GM12878 (cell line): ENCODE data around the gene NADSYN1. TPM values are rescaled to one million over a fixed set of nuclear protein-coding genes. Genes with fewer than 3 reads are reported as not detected.

Experiments
- ATAC-seq: fragments of 200-7000 bp; cut with Tn5 transposase; 3 replicates; pipeline ENCODE4 v1.9.1; 2020; ENCODE audit warnings: mild to moderate bottlenecking, moderate library complexity
- BruUV-seq: library from RNA; stranded (reverse); fragments of 400-500 nt; replicated peaks from 2 replicates; lab custom pipeline; 2021; lab: Mats Ljungman, UMichigan
- CTCF ChIA-PET: fragments of 300-600 bp; sonication (Branson Sonifier 250); formaldehyde crosslinking; extraction: SDS; loops from one replicate; lab custom pipeline; 2021; ENCODE audit warnings: inconsistent platforms; lab: Yijun Ruan, JAX
- POLR2A ChIA-PET: fragments of 350-600 bp; formaldehyde crosslinking; extraction: SDS; loops from one replicate; lab custom pipeline; 2021; ENCODE audit warnings: inconsistent platforms; lab: Charles Lee
- RAD21 ChIA-PET: fragments of 300-600 bp; sonication (Branson Sonifier 250); formaldehyde crosslinking; loops from one replicate; lab custom pipeline; 2023; ENCODE audit warnings: antibody characterized with exemption; ENCODE audit not compliant: unreplicated experiment; lab: Charles Lee
- SMC1A ChIA-PET: fragments of 300-600 bp; sonication (Branson Sonifier 250); formaldehyde crosslinking; loops from one replicate; lab custom pipeline; 2023; ENCODE audit not compliant: unreplicated experiment, uncharacterized antibody; lab: Charles Lee
- DNase-seq: peaks from one replicate; pipeline ENCODE4 v3.0.0-alpha.2; 2011; ENCODE audit warnings: low read depth, low spot score
- FAIRE-seq: peaks from 3 replicates; lab custom pipeline; 2011; peaks lifted over from hg19 to GRCh38; lab: Jason Lieb, UNC
- H2AFZ ChIP-seq: 2 replicates; pipeline ENCODE4 v1.6.0; 2011; ENCODE audit warnings: low read depth, low read length, control low read depth; ENCODE audit not compliant: control insufficient read depth
- H3K27ac ChIP-seq: 2 replicates; pipeline ENCODE4 v1.5.1; 2011; ENCODE audit warnings: control low read depth; ENCODE audit not compliant: control insufficient read depth, insufficient read depth
- H3K27me3 ChIP-seq, 2 experiments: replicated peaks in 1 of 2; 2 replicates each; pipeline versions ENCODE4 v1.6.0 to v1.6.1; 2011; ENCODE audit warnings: low read length in 1 of 2; ENCODE audit not compliant: control insufficient read depth in 2 of 2, insufficient read depth in 2 of 2
- H3K36me3 ChIP-seq, 2 experiments: 2 replicates each; pipeline ENCODE4 v1.5.1; 2011; ENCODE audit warnings: low read length in 1 of 2; ENCODE audit not compliant: control insufficient read depth in 2 of 2, insufficient read depth in 2 of 2
- H3K4me1 ChIP-seq: 2 replicates; pipeline ENCODE4 v1.6.1; 2011; ENCODE audit warnings: mild to moderate bottlenecking, low read length, moderate library complexity, mixed read lengths; ENCODE audit not compliant: control insufficient read depth, insufficient read depth
- H3K4me2 ChIP-seq: 2 replicates; pipeline ENCODE4 v1.6.0; 2011; ENCODE audit warnings: control low read depth; ENCODE audit not compliant: control insufficient read depth, insufficient read depth
- H3K4me3 ChIP-seq: fragments of 200-600 bp; sonication (generic); 2 replicates; pipeline ENCODE4 v1.5.1; 2016
- H3K79me2 ChIP-seq: 2 replicates; pipeline ENCODE4 v1.6.0; 2011; ENCODE audit warnings: low read length; ENCODE audit not compliant: control insufficient read depth, insufficient read depth
- H3K9ac ChIP-seq: 2 replicates; pipeline ENCODE4 v1.8.0; 2011; ENCODE audit warnings: low read length, control low read depth, mixed read lengths; ENCODE audit not compliant: control insufficient read depth, insufficient read depth
- H3K9me3 ChIP-seq: replicated peaks from 3 replicates; pipeline ENCODE4 v1.5.1; 2011; ENCODE audit warnings: mild to moderate bottlenecking, low read length; ENCODE audit not compliant: control insufficient read depth, insufficient read depth
- H4K20me1 ChIP-seq: 2 replicates; pipeline ENCODE4 v1.6.0; 2011; ENCODE audit not compliant: control insufficient read depth, insufficient read depth
- BRCA1 ChIP-seq: IDR thresholded peaks from 2 replicates; pipeline ENCODE4 v1.6.1; 2011; ENCODE audit warnings: low read depth, low read length, improper control_type of control experiment
- CEBPB ChIP-seq, 2 experiments: fragments of 150-350 bp in 1 of 2; IDR thresholded peaks; 2 replicates each; pipeline ENCODE4 v1.6.1; 2012 to 2014; ENCODE audit warnings: low read depth in 2 of 2, low read length in 2 of 2, borderline replicate concordance in 1 of 2, inconsistent platforms in 1 of 2
- EGR1 ChIP-seq, 2 experiments: IDR thresholded peaks; 1 replicate in 1 of 2; 2 replicates in 1 of 2; pipeline ENCODE4 v1.6.1; 2011 to 2012; ENCODE audit warnings: low read depth in 2 of 2, low read length in 2 of 2, borderline replicate concordance in 1 of 2, mild to moderate bottlenecking in 1 of 2, moderate library complexity in 1 of 2
- FOXM1 ChIP-seq: IDR thresholded peaks from 2 replicates; pipeline ENCODE4 v1.6.1; 2012; ENCODE audit warnings: low read depth, mild to moderate bottlenecking, inconsistent platforms, low read length, moderate library complexity
- IRF4 ChIP-seq: IDR thresholded peaks from 2 replicates; pipeline ENCODE4 v1.6.1; 2011; ENCODE audit warnings: low read depth, low read length
- PML ChIP-seq: IDR thresholded peaks from 2 replicates; pipeline ENCODE4 v1.6.1; 2012; ENCODE audit warnings: low read length, inconsistent platforms
- RFX5 ChIP-seq: IDR thresholded peaks from 2 replicates; pipeline ENCODE4 v1.6.1; 2011; ENCODE audit warnings: low read depth, low read length, improper control_type of control experiment
- RUNX3 ChIP-seq: IDR thresholded peaks from 2 replicates; pipeline ENCODE4 v1.6.1; 2012; ENCODE audit warnings: low read length, inconsistent platforms
- STAT1 ChIP-seq: fragments of 450-650 bp; conservative IDR thresholded peaks from 2 replicates; pipeline ENCODE4 v1.6.1; 2014; ENCODE audit warnings: antibody characterized with exemption, mild to moderate bottlenecking
- TARDBP ChIP-seq: IDR thresholded peaks from 2 replicates; pipeline ENCODE4 v1.6.1; 2016; ENCODE audit warnings: borderline replicate concordance
- ZBTB11 ChIP-seq: fragments of 450-650 bp; formaldehyde crosslinking; IDR thresholded peaks from 2 replicates; pipeline ENCODE4 v1.5.0; 2022; ENCODE audit warnings: mild to moderate bottlenecking, missing genetic modification characterization
- WGBS: methylation state at CpG from one replicate; pipeline ENCODE4 v1.1.6; 2016; ENCODE audit warnings: low lambda C conversion rate; ENCODE audit not compliant: insufficient replicate concordance, insufficient coverage; ENCODE audit errors: missing lambda C conversion rate; 5-methylcytosine and 5-hydroxymethylcytosine counted together
- in situ Hi-C: fragments of 300-500 bp; cut with MboI; formaldehyde crosslinking; loops from 9 replicates; pipeline ENCODE4 v1.14.3; 2018; ENCODE audit warnings: mixed read lengths
- intact Hi-C: fragments of 100-400 bp; cut with micrococcal nuclease; formaldehyde crosslinking; loops from one replicate; pipeline ENCODE4 v1.14.2; 2022; ENCODE audit not compliant: unreplicated experiment
- polyA plus RNA-seq, 11 experiments: library from polyadenylated mRNA; depleted of rRNA in 4 of 11; unstranded in 6 of 11; stranded (reverse) in 5 of 11; fragments of >200 nt; fragmentation: Nextera tagmentation in 4 of 11; fragmentation: Illumina TruSeq in 1 of 11; extraction: Ambion mirVana in 4 of 11; extraction: Trizol in 1 of 11; gene quantifications; 1 replicate in 1 of 11; 2 replicates in 10 of 11; pipeline versions ENCODE4 v1.2.1 to v1.2.3, GENCODE V29; 2011 to 2016; ENCODE audit warnings: inconsistent platforms in 2 of 11, missing spikeins in 2 of 11, low read depth in 1 of 11
- total RNA-seq, 4 experiments: library from RNA; depleted of rRNA in 3 of 4; stranded (reverse); fragments of >200 nt in 3 of 4; fragmentation: Illumina TruSeq in 1 of 4; extraction: Trizol in 1 of 4; gene quantifications; 2 replicates each; pipeline versions ENCODE4 v1.2.1 to v1.2.3, GENCODE V29; 2013 to 2021
- TF ChIP-seq, protein P1 (sequence below): fragments of 450-650 bp; formaldehyde crosslinking; IDR thresholded peaks from 2 replicates; pipeline ENCODE4 v1.4.0; 2020; ENCODE audit warnings: mild to moderate bottlenecking, moderate library complexity

NADSYN1 gene
- total and polyA plus RNA-seq, 10 of the 15 experiments (the other 5 are each of a cell fraction or from before 2014, with no cell fraction given) = 12.2 to 90.2 (median 69.5) TPM

DNA sequence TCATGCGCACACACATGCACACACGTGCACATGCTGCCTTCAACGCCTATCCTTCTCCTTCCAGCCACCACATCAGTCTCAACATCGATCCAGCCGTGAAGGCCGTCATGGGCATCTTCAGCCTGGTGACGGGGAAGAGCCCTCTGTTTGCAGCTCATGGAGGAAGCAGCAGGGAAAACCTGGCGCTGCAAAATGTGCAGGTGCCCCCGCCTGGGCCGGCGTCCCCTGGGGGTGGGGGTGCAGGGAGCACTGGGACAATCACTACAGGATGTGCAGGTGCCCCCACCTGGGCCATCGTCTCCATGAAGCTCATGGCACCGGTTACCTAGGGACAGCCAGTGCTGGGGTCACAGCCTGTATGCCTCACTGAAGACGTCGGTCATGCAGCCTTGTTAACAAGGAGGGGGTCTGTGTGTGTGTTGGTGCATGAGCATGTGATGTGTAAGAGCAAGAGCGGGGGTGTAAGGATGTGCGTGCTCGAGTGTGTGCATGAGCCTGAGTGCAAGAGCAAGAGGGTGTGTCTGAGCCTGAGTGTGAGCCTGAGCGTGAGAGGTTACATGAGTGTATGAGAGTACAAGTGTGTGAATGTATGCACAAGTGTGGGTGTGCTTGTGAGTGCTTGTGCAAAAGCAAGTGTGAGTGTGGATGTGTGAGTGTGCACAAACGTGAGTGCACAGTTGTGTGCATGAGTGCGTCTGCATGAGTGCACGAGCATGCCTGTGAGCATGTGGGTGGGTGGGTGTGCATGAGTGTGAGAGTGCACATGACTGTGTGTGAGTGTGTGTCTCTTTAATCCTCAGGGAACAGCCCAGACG, 31.5 kb downstream of the NADSYN1 start (continued):
- TF ChIP-seq TARDBP = 0 out of 2 replicates have a peak, but pooled peaks have one; percentile 31
- no peak for TF ChIP-seq EGR1 (IDR thresholded peaks at IDR 0.05; ENCODE audit: borderline replicate concordance in 1 of 2, low read depth in 2 of 2, low read length in 2 of 2)

DNA sequence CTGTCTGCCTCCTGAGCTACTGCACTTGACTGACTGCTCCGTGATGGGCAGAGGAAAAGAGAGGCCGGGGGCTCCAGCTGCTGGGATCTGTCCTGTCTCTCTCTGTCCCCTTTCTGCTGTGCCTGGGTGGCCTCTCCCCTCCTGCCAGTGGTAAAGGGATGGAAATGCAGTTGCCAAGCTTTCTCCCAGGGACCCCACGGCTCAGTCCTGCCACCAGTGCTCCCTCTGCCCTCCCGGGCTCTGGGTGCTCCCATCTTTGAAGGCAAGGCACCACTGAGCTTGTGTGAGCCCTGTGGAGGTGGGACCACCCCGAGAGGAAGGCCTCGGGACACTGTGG, 32.0 kb downstream of the NADSYN1 start:
- Histone ChIP-seq H3K9ac (no peak overlapping the region), H3K27me3 (no peaks in the 10 kb centered on the region), H3K36me3 (peaks cover 30 to 32% of the 10 kb centered on the region in 2 experiments), H4K20me1 (no peaks in the 10 kb centered on the region), H3K9me3 (no peaks in the 10 kb centered on the region), H3K4me1 (peaks cover 11% of the 10 kb centered on the region), H2AFZ (no peak overlapping the region), H3K27ac (no peak overlapping the region), H3K4me2 (no peak overlapping the region), H3K79me2 (no peaks in the 10 kb centered on the region), H3K4me3 (no peak overlapping the region)
- 98% methylated on average over 6 of the region's 6 CpGs for WGBS
- no peak for DNase-seq
- intact Hi-C loops = no loop called here
- POLR2A ChIA-PET = no interaction called here
- CTCF ChIA-PET = no interaction called here
- RAD21 ChIA-PET = no interaction called here
- BruUV-seq = no TSS peak
- no peak for ATAC-seq
- TF ChIP-seq IRF4 (no peak), CEBPB (IDR thresholded peaks at IDR 0.05; ENCODE audit: borderline replicate concordance in 1 of 2, low read depth in 2 of 2, low read length in 2 of 2) (no peak), ZBTB11 (CRISPR knock-in tag) (no peak), BRCA1 (no peak), PML (no peak), RUNX3 (no peak), RFX5 (no peak), STAT1 (no peak), FOXM1 (no peak)
- TF ChIP-seq, protein P1, sequence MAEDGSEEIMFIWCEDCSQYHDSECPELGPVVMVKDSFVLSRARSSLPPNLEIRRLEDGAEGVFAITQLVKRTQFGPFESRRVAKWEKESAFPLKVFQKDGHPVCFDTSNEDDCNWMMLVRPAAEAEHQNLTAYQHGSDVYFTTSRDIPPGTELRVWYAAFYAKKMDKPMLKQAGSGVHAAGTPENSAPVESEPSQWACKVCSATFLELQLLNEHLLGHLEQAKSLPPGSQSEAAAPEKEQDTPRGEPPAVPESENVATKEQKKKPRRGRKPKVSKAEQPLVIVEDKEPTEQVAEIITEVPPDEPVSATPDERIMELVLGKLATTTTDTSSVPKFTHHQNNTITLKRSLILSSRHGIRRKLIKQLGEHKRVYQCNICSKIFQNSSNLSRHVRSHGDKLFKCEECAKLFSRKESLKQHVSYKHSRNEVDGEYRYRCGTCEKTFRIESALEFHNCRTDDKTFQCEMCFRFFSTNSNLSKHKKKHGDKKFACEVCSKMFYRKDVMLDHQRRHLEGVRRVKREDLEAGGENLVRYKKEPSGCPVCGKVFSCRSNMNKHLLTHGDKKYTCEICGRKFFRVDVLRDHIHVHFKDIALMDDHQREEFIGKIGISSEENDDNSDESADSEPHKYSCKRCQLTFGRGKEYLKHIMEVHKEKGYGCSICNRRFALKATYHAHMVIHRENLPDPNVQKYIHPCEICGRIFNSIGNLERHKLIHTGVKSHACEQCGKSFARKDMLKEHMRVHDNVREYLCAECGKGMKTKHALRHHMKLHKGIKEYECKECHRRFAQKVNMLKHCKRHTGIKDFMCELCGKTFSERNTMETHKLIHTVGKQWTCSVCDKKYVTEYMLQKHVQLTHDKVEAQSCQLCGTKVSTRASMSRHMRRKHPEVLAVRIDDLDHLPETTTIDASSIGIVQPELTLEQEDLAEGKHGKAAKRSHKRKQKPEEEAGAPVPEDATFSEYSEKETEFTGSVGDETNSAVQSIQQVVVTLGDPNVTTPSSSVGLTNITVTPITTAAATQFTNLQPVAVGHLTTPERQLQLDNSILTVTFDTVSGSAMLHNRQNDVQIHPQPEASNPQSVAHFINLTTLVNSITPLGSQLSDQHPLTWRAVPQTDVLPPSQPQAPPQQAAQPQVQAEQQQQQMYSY = no peak
- SMC1A ChIA-PET = no interaction called here
- in situ Hi-C loops = no loop called here
- FAIRE-seq = no peak
